ENCODE measurements around the gene CDH13.

- no peak for TF ChIP-seq HDAC6 (IDR thresholded peaks at IDR 0.05; ENCODE audit: unreplicated experiment)
- TF ChIP-seq POLR2A (IDR thresholded peaks at IDR 0.05; ENCODE audit: low read depth, low read length) = no peak
- no peak for TF ChIP-seq ZBED1 (IDR thresholded peaks at IDR 0.05; ENCODE audit: borderline replicate concordance)
- no peak for TF ChIP-seq CHD4 (IDR thresholded peaks at IDR 0.05)
- TF ChIP-seq ETV6 (conservative IDR thresholded peaks at IDR 0.05 in 1 of 2, IDR thresholded peaks at IDR 0.05 in 1 of 2; ENCODE audit: borderline replicate concordance in 1 of 2, low read depth in 1 of 2) = no peak
- TF ChIP-seq, protein P1, sequence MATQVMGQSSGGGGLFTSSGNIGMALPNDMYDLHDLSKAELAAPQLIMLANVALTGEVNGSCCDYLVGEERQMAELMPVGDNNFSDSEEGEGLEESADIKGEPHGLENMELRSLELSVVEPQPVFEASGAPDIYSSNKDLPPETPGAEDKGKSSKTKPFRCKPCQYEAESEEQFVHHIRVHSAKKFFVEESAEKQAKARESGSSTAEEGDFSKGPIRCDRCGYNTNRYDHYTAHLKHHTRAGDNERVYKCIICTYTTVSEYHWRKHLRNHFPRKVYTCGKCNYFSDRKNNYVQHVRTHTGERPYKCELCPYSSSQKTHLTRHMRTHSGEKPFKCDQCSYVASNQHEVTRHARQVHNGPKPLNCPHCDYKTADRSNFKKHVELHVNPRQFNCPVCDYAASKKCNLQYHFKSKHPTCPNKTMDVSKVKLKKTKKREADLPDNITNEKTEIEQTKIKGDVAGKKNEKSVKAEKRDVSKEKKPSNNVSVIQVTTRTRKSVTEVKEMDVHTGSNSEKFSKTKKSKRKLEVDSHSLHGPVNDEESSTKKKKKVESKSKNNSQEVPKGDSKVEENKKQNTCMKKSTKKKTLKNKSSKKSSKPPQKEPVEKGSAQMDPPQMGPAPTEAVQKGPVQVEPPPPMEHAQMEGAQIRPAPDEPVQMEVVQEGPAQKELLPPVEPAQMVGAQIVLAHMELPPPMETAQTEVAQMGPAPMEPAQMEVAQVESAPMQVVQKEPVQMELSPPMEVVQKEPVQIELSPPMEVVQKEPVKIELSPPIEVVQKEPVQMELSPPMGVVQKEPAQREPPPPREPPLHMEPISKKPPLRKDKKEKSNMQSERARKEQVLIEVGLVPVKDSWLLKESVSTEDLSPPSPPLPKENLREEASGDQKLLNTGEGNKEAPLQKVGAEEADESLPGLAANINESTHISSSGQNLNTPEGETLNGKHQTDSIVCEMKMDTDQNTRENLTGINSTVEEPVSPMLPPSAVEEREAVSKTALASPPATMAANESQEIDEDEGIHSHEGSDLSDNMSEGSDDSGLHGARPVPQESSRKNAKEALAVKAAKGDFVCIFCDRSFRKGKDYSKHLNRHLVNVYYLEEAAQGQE (IDR thresholded peaks at IDR 0.05; ENCODE audit: low read depth, low read length) = no peak
- TF ChIP-seq CREB1 (IDR thresholded peaks at IDR 0.05; ENCODE audit: low read depth) = no peak
- TF ChIP-seq, protein P2, sequence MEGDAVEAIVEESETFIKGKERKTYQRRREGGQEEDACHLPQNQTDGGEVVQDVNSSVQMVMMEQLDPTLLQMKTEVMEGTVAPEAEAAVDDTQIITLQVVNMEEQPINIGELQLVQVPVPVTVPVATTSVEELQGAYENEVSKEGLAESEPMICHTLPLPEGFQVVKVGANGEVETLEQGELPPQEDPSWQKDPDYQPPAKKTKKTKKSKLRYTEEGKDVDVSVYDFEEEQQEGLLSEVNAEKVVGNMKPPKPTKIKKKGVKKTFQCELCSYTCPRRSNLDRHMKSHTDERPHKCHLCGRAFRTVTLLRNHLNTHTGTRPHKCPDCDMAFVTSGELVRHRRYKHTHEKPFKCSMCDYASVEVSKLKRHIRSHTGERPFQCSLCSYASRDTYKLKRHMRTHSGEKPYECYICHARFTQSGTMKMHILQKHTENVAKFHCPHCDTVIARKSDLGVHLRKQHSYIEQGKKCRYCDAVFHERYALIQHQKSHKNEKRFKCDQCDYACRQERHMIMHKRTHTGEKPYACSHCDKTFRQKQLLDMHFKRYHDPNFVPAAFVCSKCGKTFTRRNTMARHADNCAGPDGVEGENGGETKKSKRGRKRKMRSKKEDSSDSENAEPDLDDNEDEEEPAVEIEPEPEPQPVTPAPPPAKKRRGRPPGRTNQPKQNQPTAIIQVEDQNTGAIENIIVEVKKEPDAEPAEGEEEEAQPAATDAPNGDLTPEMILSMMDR (IDR thresholded peaks at IDR 0.05 in 2 of 3, conservative IDR thresholded peaks at IDR 0.05 in 1 of 3; ENCODE audit: control insufficient read depth in 2 of 3, extremely low read depth in 1 of 3, insufficient read depth in 1 of 3, low read depth in 3 of 3, low read length in 3 of 3) = no peak
- TF ChIP-seq LARP7 (IDR thresholded peaks at IDR 0.05) = no peak
Measured at GRCh38 chr16:82638095-82638798, 11.5 kb downstream of the CDH13 start.
